GM12878 (cell line): ENCODE results near the gene P2RY11. TPM values are rescaled to one million over a fixed set of nuclear protein-coding genes. Genes with fewer than 3 reads are reported as not detected.

Experiments
- ATAC-seq: fragments of 200-7000 bp; cut with Tn5 transposase; 3 replicates; pipeline ENCODE4 v1.9.1; 2020; ENCODE audit warnings: mild to moderate bottlenecking, moderate library complexity
- BruUV-seq: library from RNA; stranded (reverse); fragments of 400-500 nt; replicated peaks from 2 replicates; lab custom pipeline; 2021; lab: Mats Ljungman, UMichigan
- CTCF ChIA-PET: fragments of 300-600 bp; sonication (Branson Sonifier 250); formaldehyde crosslinking; extraction: SDS; loops from one replicate; lab custom pipeline; 2021; ENCODE audit warnings: inconsistent platforms; lab: Yijun Ruan, JAX
- POLR2A ChIA-PET: fragments of 350-600 bp; formaldehyde crosslinking; extraction: SDS; loops from one replicate; lab custom pipeline; 2021; ENCODE audit warnings: inconsistent platforms; lab: Charles Lee
- RAD21 ChIA-PET: fragments of 300-600 bp; sonication (Branson Sonifier 250); formaldehyde crosslinking; loops from one replicate; lab custom pipeline; 2023; ENCODE audit warnings: antibody characterized with exemption; ENCODE audit not compliant: unreplicated experiment; lab: Charles Lee
- SMC1A ChIA-PET: fragments of 300-600 bp; sonication (Branson Sonifier 250); formaldehyde crosslinking; loops from one replicate; lab custom pipeline; 2023; ENCODE audit not compliant: unreplicated experiment, uncharacterized antibody; lab: Charles Lee
- DNase-seq: peaks from one replicate; pipeline ENCODE4 v3.0.0-alpha.2; 2011; ENCODE audit warnings: low read depth, low spot score
- FAIRE-seq: peaks from 3 replicates; lab custom pipeline; 2011; peaks lifted over from hg19 to GRCh38; lab: Jason Lieb, UNC
- H2AFZ ChIP-seq: 2 replicates; pipeline ENCODE4 v1.6.0; 2011; ENCODE audit warnings: low read depth, low read length, control low read depth; ENCODE audit not compliant: control insufficient read depth
- H3K27ac ChIP-seq: 2 replicates; pipeline ENCODE4 v1.5.1; 2011; ENCODE audit warnings: control low read depth; ENCODE audit not compliant: control insufficient read depth, insufficient read depth
- H3K27me3 ChIP-seq, 2 experiments: replicated peaks in 1 of 2; 2 replicates each; pipeline versions ENCODE4 v1.6.0 to v1.6.1; 2011; ENCODE audit warnings: low read length in 1 of 2; ENCODE audit not compliant: control insufficient read depth in 2 of 2, insufficient read depth in 2 of 2
- H3K36me3 ChIP-seq, 2 experiments: 2 replicates each; pipeline ENCODE4 v1.5.1; 2011; ENCODE audit warnings: low read length in 1 of 2; ENCODE audit not compliant: control insufficient read depth in 2 of 2, insufficient read depth in 2 of 2
- H3K4me1 ChIP-seq: 2 replicates; pipeline ENCODE4 v1.6.1; 2011; ENCODE audit warnings: mild to moderate bottlenecking, low read length, moderate library complexity, mixed read lengths; ENCODE audit not compliant: control insufficient read depth, insufficient read depth
- H3K4me2 ChIP-seq: 2 replicates; pipeline ENCODE4 v1.6.0; 2011; ENCODE audit warnings: control low read depth; ENCODE audit not compliant: control insufficient read depth, insufficient read depth
- H3K4me3 ChIP-seq: fragments of 200-600 bp; sonication (generic); 2 replicates; pipeline ENCODE4 v1.5.1; 2016
- H3K79me2 ChIP-seq: 2 replicates; pipeline ENCODE4 v1.6.0; 2011; ENCODE audit warnings: low read length; ENCODE audit not compliant: control insufficient read depth, insufficient read depth
- H3K9ac ChIP-seq: 2 replicates; pipeline ENCODE4 v1.8.0; 2011; ENCODE audit warnings: low read length, control low read depth, mixed read lengths; ENCODE audit not compliant: control insufficient read depth, insufficient read depth
- H3K9me3 ChIP-seq: replicated peaks from 3 replicates; pipeline ENCODE4 v1.5.1; 2011; ENCODE audit warnings: mild to moderate bottlenecking, low read length; ENCODE audit not compliant: control insufficient read depth, insufficient read depth
- H4K20me1 ChIP-seq: 2 replicates; pipeline ENCODE4 v1.6.0; 2011; ENCODE audit not compliant: control insufficient read depth, insufficient read depth
- BMI1 ChIP-seq: fragments of 450-650 bp; IDR thresholded peaks from 2 replicates; pipeline ENCODE4 v1.6.1; 2016; ENCODE audit warnings: mild to moderate bottlenecking, moderate library complexity, borderline replicate concordance
- CEBPB ChIP-seq, 2 experiments: fragments of 150-350 bp in 1 of 2; IDR thresholded peaks; 2 replicates each; pipeline ENCODE4 v1.6.1; 2012 to 2014; ENCODE audit warnings: low read depth in 2 of 2, low read length in 2 of 2, borderline replicate concordance in 1 of 2, inconsistent platforms in 1 of 2
- CHD1 ChIP-seq: IDR thresholded peaks from 2 replicates; pipeline ENCODE4 v1.6.1; 2012; ENCODE audit warnings: low read depth, low read length, improper control_type of control experiment
- HDGF ChIP-seq: fragments of 450-650 bp; IDR thresholded peaks from 2 replicates; pipeline ENCODE4 v1.6.1; 2016; ENCODE audit warnings: antibody characterized with exemption
- IRF4 ChIP-seq: IDR thresholded peaks from 2 replicates; pipeline ENCODE4 v1.6.1; 2011; ENCODE audit warnings: low read depth, low read length
- JUNB ChIP-seq: IDR thresholded peaks from 2 replicates; pipeline ENCODE4 v1.6.1; 2016; ENCODE audit warnings: antibody characterized with exemption, mild to moderate bottlenecking
- NBN ChIP-seq: fragments of 450-650 bp; IDR thresholded peaks from 2 replicates; pipeline ENCODE4 v1.6.1; 2016
- NRF1 ChIP-seq: conservative IDR thresholded peaks from 2 replicates; pipeline ENCODE4 v1.6.1; 2011; ENCODE audit warnings: mild to moderate bottlenecking, low read depth, low read length, improper control_type of control experiment
- PAX8 ChIP-seq: fragments of 450-650 bp; IDR thresholded peaks from 2 replicates; pipeline ENCODE4 v1.6.1; 2017; ENCODE audit warnings: mild to moderate bottlenecking, moderate library complexity
- POLR2AphosphoS2 ChIP-seq: IDR thresholded peaks from 2 replicates; pipeline ENCODE4 v1.6.1; 2011; ENCODE audit warnings: low read depth, mild to moderate bottlenecking, low read length, improper control_type of control experiment, moderate library complexity
- POU2F2 ChIP-seq: IDR thresholded peaks from 3 replicates; pipeline ENCODE4 v1.6.1; 2011; ENCODE audit warnings: low read depth, mild to moderate bottlenecking, low read length, borderline replicate concordance
- RAD21 ChIP-seq: IDR thresholded peaks from 2 replicates; pipeline ENCODE4 v1.6.1; 2011; ENCODE audit warnings: mild to moderate bottlenecking, low read depth, low read length, moderate library complexity; ENCODE audit not compliant: insufficient read depth
- RBBP5 ChIP-seq: fragments of 200-600 bp; sonication (generic); conservative IDR thresholded peaks from 2 replicates; pipeline ENCODE4 v1.6.1; 2016
- RELA ChIP-seq: fragments of 450-650 bp; IDR thresholded peaks from 2 replicates; pipeline ENCODE4 v1.8.0; 2014; ENCODE audit warnings: borderline replicate concordance; ENCODE audit not compliant: partially characterized antibody
- SMC3 ChIP-seq: IDR thresholded peaks from 2 replicates; pipeline ENCODE4 v1.6.1; 2011; ENCODE audit warnings: low read length, improper control_type of control experiment, borderline replicate concordance
- TCF3 ChIP-seq: IDR thresholded peaks from 2 replicates; pipeline ENCODE4 v1.6.1; 2012; ENCODE audit warnings: low read depth, mild to moderate bottlenecking, low read length, borderline replicate concordance; ENCODE audit not compliant: insufficient read depth
- TCF7 ChIP-seq: IDR thresholded peaks from 2 replicates; pipeline ENCODE4 v1.6.1; 2014; ENCODE audit warnings: antibody characterized with exemption, borderline replicate concordance
- WGBS: methylation state at CpG from one replicate; pipeline ENCODE4 v1.1.6; 2016; ENCODE audit warnings: low lambda C conversion rate; ENCODE audit not compliant: insufficient replicate concordance, insufficient coverage; ENCODE audit errors: missing lambda C conversion rate; 5-methylcytosine and 5-hydroxymethylcytosine counted together
- in situ Hi-C: fragments of 300-500 bp; cut with MboI; formaldehyde crosslinking; loops from 9 replicates; pipeline ENCODE4 v1.14.3; 2018; ENCODE audit warnings: mixed read lengths
- intact Hi-C: fragments of 100-400 bp; cut with micrococcal nuclease; formaldehyde crosslinking; loops from one replicate; pipeline ENCODE4 v1.14.2; 2022; ENCODE audit not compliant: unreplicated experiment
- polyA plus RNA-seq, 11 experiments: library from polyadenylated mRNA; depleted of rRNA in 4 of 11; unstranded in 6 of 11; stranded (reverse) in 5 of 11; fragments of >200 nt; fragmentation: Nextera tagmentation in 4 of 11; fragmentation: Illumina TruSeq in 1 of 11; extraction: Ambion mirVana in 4 of 11; extraction: Trizol in 1 of 11; gene quantifications; 1 replicate in 1 of 11; 2 replicates in 10 of 11; pipeline versions ENCODE4 v1.2.1 to v1.2.3, GENCODE V29; 2011 to 2016; ENCODE audit warnings: inconsistent platforms in 2 of 11, missing spikeins in 2 of 11, low read depth in 1 of 11
- total RNA-seq, 4 experiments: library from RNA; depleted of rRNA in 3 of 4; stranded (reverse); fragments of >200 nt in 3 of 4; fragmentation: Illumina TruSeq in 1 of 4; extraction: Trizol in 1 of 4; gene quantifications; 2 replicates each; pipeline versions ENCODE4 v1.2.1 to v1.2.3, GENCODE V29; 2013 to 2021
- TF ChIP-seq, protein P1 (sequence below): IDR thresholded peaks from 2 replicates; pipeline ENCODE4 v1.6.1; 2012; ENCODE audit warnings: low read length, inconsistent platforms

The P2RY11 gene
- total and polyA plus RNA-seq, 10 of the 15 experiments (the other 5 are each of a cell fraction or from before 2014, with no cell fraction given), result 0.14 to 46.5 (median 7.6) TPM

DNA sequence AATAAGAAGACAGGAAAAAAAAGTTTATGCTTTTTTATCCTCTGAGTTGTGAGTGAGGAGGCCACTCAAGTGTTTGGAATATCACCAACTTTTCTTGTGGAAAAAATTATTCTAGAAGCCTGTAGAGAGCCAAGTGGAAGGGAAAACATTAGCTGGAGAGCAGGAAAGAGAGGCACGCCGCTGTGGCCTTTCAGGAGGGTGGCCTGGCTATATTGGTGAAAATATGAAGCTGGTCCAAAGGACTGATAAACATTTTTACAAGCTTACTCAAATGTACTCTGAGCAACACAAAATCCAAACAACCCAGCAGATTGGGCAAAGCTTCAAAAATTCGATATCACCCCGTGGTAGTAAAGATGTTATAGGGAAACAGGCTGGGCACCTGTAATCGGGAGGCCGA, 10.6 kb downstream of the P2RY11 start:
- no TSS peak for BruUV-seq
- ATAC-seq (no peak), DNase-seq (no peak), FAIRE-seq (no peak)
- TF ChIP-seq, protein P1, sequence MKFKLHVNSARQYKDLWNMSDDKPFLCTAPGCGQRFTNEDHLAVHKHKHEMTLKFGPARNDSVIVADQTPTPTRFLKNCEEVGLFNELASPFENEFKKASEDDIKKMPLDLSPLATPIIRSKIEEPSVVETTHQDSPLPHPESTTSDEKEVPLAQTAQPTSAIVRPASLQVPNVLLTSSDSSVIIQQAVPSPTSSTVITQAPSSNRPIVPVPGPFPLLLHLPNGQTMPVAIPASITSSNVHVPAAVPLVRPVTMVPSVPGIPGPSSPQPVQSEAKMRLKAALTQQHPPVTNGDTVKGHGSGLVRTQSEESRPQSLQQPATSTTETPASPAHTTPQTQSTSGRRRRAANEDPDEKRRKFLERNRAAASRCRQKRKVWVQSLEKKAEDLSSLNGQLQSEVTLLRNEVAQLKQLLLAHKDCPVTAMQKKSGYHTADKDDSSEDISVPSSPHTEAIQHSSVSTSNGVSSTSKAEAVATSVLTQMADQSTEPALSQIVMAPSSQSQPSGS, result no peak
- TF ChIP-seq PAX8, result no peak
- peaks cover 3 to 4% of the 10 kb centered on the region in 2 experiments for H3K36me3 ChIP-seq
- no peaks in the 10 kb centered on the region for H4K20me1 ChIP-seq
- H3K79me2 ChIP-seq, result peaks cover 17% of the 10 kb centered on the region
- ChIA-PET POLR2A (interaction anchor here (0.8 kb wide), 1 partner anchor 21 kb away, joined by 6 read pairs; no protein-coding TSS in a partner anchor), CTCF (interaction anchor here (1.0 kb wide), 1 partner anchor 128 kb away, joined by 5 read pairs; no protein-coding TSS in a partner anchor), RAD21 (interaction anchor here (1.7 kb wide), 1 partner anchor 128 kb away, joined by 6 read pairs; no protein-coding TSS in a partner anchor), SMC1A (interaction anchor here (1.7 kb wide), 1 partner anchor 24 kb away, joined by 3 read pairs; no protein-coding TSS in a partner anchor)
- H3K27ac ChIP-seq, result no peak overlapping the region
- H2AFZ ChIP-seq, result no peak overlapping the region
- H3K9me3 ChIP-seq, result no peaks in the 10 kb centered on the region
- no peaks in the 10 kb centered on the region for H3K27me3 ChIP-seq
- intact Hi-C loops, result loop anchor here (5.0 kb wide), 1 partner anchor 130 kb away; the partner anchor contains the start of gene MRPL4
- no peak overlapping the region for H3K4me3 ChIP-seq
- 0 out of 2 replicates have a peak, but pooled peaks cover 2% of the 10 kb centered on the region for H3K4me1 ChIP-seq
- in situ Hi-C loops, result no loop called here
- H3K4me2 ChIP-seq, result no peak overlapping the region
- 82% methylated on average over 6 of the region's 6 CpGs for WGBS
- no peak overlapping the region for H3K9ac ChIP-seq

DNA sequence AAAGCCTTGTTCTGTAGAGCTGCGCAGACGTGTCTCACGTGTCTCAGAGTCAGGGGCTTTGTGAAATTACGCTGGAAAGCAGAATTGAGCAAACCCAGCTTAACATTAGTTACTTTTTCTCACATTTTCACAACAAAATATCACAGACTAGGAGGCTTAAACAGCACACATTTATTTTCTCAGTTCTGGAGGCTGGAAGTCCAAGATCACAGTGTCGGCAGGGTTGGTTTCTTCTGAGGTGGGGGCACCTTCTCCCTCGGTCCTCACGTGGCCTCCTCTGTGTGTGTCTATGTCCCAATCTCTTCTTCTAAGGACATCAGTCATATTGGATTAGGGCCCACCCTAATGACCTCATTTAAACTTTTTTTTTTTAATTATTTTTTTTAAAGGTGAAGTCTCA, 12.9 kb downstream of the P2RY11 start:
- peaks cover 3% of the 10 kb centered on the region for H3K79me2 ChIP-seq
- intact Hi-C loops, result loop anchor here (5.0 kb wide), 1 partner anchor 128 kb away; the partner anchor contains the start of gene MRPL4
- no peak for TF ChIP-seq HDGF
- no peak for TF ChIP-seq IRF4
- TF ChIP-seq RAD21, result no peak
- no peak for TF ChIP-seq SMC3
- no peak for TF ChIP-seq TCF3
- TF ChIP-seq CHD1, result no peak
- no peak for TF ChIP-seq POU2F2
- no peak for TF ChIP-seq BMI1
- TF ChIP-seq JUNB, result no peak
- TF ChIP-seq RBBP5, result no peak
- TF ChIP-seq POLR2AphosphoS2, result no peak
- no peak for TF ChIP-seq RELA
- TF ChIP-seq TCF7, result no peak
- TF ChIP-seq NBN, result no peak
- TF ChIP-seq NRF1, result no peak
- TF ChIP-seq CEBPB (IDR thresholded peaks at IDR 0.05; ENCODE audit: borderline replicate concordance in 1 of 2, low read depth in 2 of 2, low read length in 2 of 2), result no peak
- ChIA-PET CTCF (no interaction called here), SMC1A (no interaction called here), RAD21 (no interaction called here), POLR2A (interaction anchor here (0.6 kb wide), 1 partner anchor 259 kb away, joined by 3 read pairs; no protein-coding TSS in a partner anchor)
- FAIRE-seq (no peak), ATAC-seq (no peak), DNase-seq (no peak)
- no peak overlapping the region for H2AFZ ChIP-seq
- in situ Hi-C loops, result no loop called here
- H3K9me3 ChIP-seq, result no peaks in the 10 kb centered on the region
- H4K20me1 ChIP-seq, result no peaks in the 10 kb centered on the region
- H3K27ac ChIP-seq, result no peak overlapping the region
- peaks cover 0 to 10% of the 10 kb centered on the region in 2 experiments; a peak in 2 of 4 replicates for H3K36me3 ChIP-seq
- 98% methylated on average over 7 of the region's 7 CpGs for WGBS
- no TSS peak for BruUV-seq
- H3K4me3 ChIP-seq, result no peak overlapping the region
- no peaks in the 10 kb centered on the region for H3K27me3 ChIP-seq
- no peak overlapping the region for H3K9ac ChIP-seq
- H3K4me1 ChIP-seq, result no peaks in the 10 kb centered on the region
- no peak overlapping the region for H3K4me2 ChIP-seq
